Kidney capillary endothelial cell (primary cell): ENCODE measurements around the gene FAM107B.

Experiments used
- DNase-seq: peaks from one replicate; pipeline ENCODE4 v3.0.0-alpha.2; 2018; ENCODE audit warnings: low spot score

The FAM107B gene

GRCh38 chr10:14533295-14533694 is 241.4 kb downstream of the FAM107B start:
- DNase-seq = no peak

- no peak for DNase-seq
Observed at GRCh38 chr10:14532473-14533251, 242.0 kb downstream of the FAM107B start.

- no peak for DNase-seq
Observed at GRCh38 chr10:14531974-14532373, 242.7 kb downstream of the FAM107B start.

- DNase-seq = no peak
Observed at GRCh38 chr10:14530465-14530864, 244.2 kb downstream of the FAM107B start.

- DNase-seq = no peak
Observed at GRCh38 chr10:14529351-14529750, 245.3 kb downstream of the FAM107B start.

GRCh38 chr10:14528450-14528849 is 246.2 kb downstream of the FAM107B start:
- no peak for DNase-seq

GRCh38 chr10:14527915-14528314 is 246.8 kb downstream of the FAM107B start:
- DNase-seq = peak; percentile 20

- no peak for DNase-seq
Observed at GRCh38 chr10:14527134-14527844, 247.4 kb downstream of the FAM107B start.

- no peak for DNase-seq
Observed at GRCh38 chr10:14526326-14526725, 248.4 kb downstream of the FAM107B start.

- no peak for DNase-seq
Observed at GRCh38 chr10:14524691-14525324, 249.9 kb downstream of the FAM107B start.

GRCh38 chr10:14523286-14523685 is 251.4 kb downstream of the FAM107B start:
- no peak for DNase-seq

- DNase-seq = no peak
Observed at GRCh38 chr10:14519785-14520184, 254.9 kb downstream of the FAM107B start.

- no peak for DNase-seq
Observed at GRCh38 chr10:14518149-14518548, 256.5 kb downstream of the FAM107B start.

- no peak for DNase-seq
Observed at GRCh38 chr10:14513123-14513522, 261.6 kb downstream of the FAM107B start.

- DNase-seq = no peak
Observed at GRCh38 chr10:14510346-14510745, 264.4 kb downstream of the FAM107B start.

GRCh38 chr10:14508725-14509124 is 266.0 kb downstream of the FAM107B start:
- no peak for DNase-seq

- no peak for DNase-seq
Observed at GRCh38 chr10:14507781-14508180, 266.9 kb downstream of the FAM107B start.

GRCh38 chr10:14507176-14507575 is 267.5 kb downstream of the FAM107B start:
- DNase-seq = no peak

- DNase-seq = no peak
Observed at GRCh38 chr10:14502431-14502830, 272.3 kb downstream of the FAM107B start.

GRCh38 chr10:14500172-14500765 is 274.4 kb downstream of the FAM107B start:
- no peak for DNase-seq

- DNase-seq = no peak
Observed at GRCh38 chr10:14499601-14499904, 275.1 kb downstream of the FAM107B start.

GRCh38 chr10:14498326-14498725 is 276.4 kb downstream of the FAM107B start:
- DNase-seq = no peak

- peak; percentile 68 for DNase-seq
Observed at GRCh38 chr10:14491811-14492210, 282.9 kb downstream of the FAM107B start.
